Measurements from ENCODE around the gene SIRT4. TPM values are rescaled to one million over a fixed set of nuclear protein-coding genes. Genes with fewer than 3 reads are reported as not detected.

SIRT4 gene
- total and polyA plus RNA-seq, 2 of the 8 experiments (the other 6 are each of a cell fraction or from before 2014, with no cell fraction given): 3.8 to 4.1 TPM

GRCh38 chr12:120358412-120359100 lies 56.4 kb downstream of the SIRT4 start:
- ChIA-PET CTCF (ENCODE audit: partially characterized antibody) (interaction anchor here (0.7 to 12.5 kb wide), 14 partner anchors 8 to 132 kb away, joined by 3 to 310 read pairs (median 4); partner anchors contain the start of gene COX6A1), POLR2A (ENCODE audit: partially characterized antibody) (interaction anchor here (0.7 to 9.2 kb wide), 7 partner anchors 9 to 108 kb away, joined by 3 to 78 read pairs (median 5); partner anchors contain the start of gene MSI1)
- H3K4me2 ChIP-seq (ENCODE audit: insufficient read depth in 1 of 2, low read depth in 2 of 2, low read length in 2 of 2): peak overlapping the region in 1 of 2 experiments; percentile 21; a peak in 2 of 4 replicates
- no peaks in the 10 kb centered on the region for H3K9me3 ChIP-seq (ENCODE audit: insufficient read depth in 2 of 2, low read depth in 1 of 2, low read length in 1 of 2)
- peaks cover 18 to 34% (median 26%) of the 10 kb centered on the region in 4 experiments for H3K4me1 ChIP-seq (replicated peaks in 1 of 4; ENCODE audit: control insufficient read depth in 3 of 4, insufficient read depth in 4 of 4, low read length in 3 of 4)
- DNase-seq (ENCODE audit: low read depth in 1 of 2, low spot score in 2 of 2) (peak in 1 of 2 experiments; percentile 74), FAIRE-seq (no peak)
- peak overlapping the region; percentile 88 for H2BK5ac ChIP-seq (ENCODE audit: low read depth, low read length)
- TF ChIP-seq CTCF (IDR thresholded peaks at IDR 0.05; ENCODE audit: control extremely low read depth in 1 of 3, insufficient read depth in 1 of 3, low read depth in 1 of 3, low read length in 3 of 3): peak; percentile 58 to 65 (median 59)
- no peak for TF ChIP-seq POLR2A (IDR thresholded peaks at IDR 0.05; ENCODE audit: control extremely low read depth in 1 of 2, low read depth in 2 of 2, low read length in 2 of 2)
- TF ChIP-seq RAD21 (IDR thresholded peaks at IDR 0.05 in 1 of 2, conservative IDR thresholded peaks at IDR 0.05 in 1 of 2; ENCODE audit: low read depth in 2 of 2, low read length in 2 of 2): peak; percentile 67 to 85
- 0 out of 4 replicates have a peak, but pooled peaks of 1 of the 2 experiments have one; percentile 14 for TF ChIP-seq SIN3A (conservative IDR thresholded peaks at IDR 0.05 in 1 of 2, IDR thresholded peaks at IDR 0.05 in 1 of 2; ENCODE audit: low read depth in 1 of 2, low read length in 2 of 2)
- peak overlapping the region; percentile 50 for H3K27ac ChIP-seq (ENCODE audit: low read depth, low read length)
- H2AK5ac ChIP-seq (ENCODE audit: low read depth, low read length): peak overlapping the region; percentile 91
- peaks cover 20 to 54% (median 26%) of the 10 kb centered on the region in 4 experiments for H3K36me3 ChIP-seq (ENCODE audit: control insufficient read depth in 2 of 4, insufficient read depth in 4 of 4, low read length in 3 of 4)
- peaks cover 0 to 5% of the 10 kb centered on the region in 2 experiments; a peak in 2 of 4 replicates for H3K79me2 ChIP-seq (ENCODE audit: control insufficient read depth in 1 of 2, insufficient read depth in 2 of 2, low read length in 2 of 2)
- H3K9ac ChIP-seq (replicated peaks in 1 of 4; ENCODE audit: extremely low read depth in 1 of 4, low read depth in 3 of 4, low read length in 3 of 4): no peak overlapping the region
- H2BK20ac ChIP-seq (ENCODE audit: low read length): peak overlapping the region; percentile 95; the same call in 1 of the 2 replicates
- H4K91ac ChIP-seq (replicated peaks; ENCODE audit: insufficient read length, low read length): peak overlapping the region; percentile 80
- H3K79me1 ChIP-seq (ENCODE audit: low read depth, low read length): no peaks in the 10 kb centered on the region
- H3K14ac ChIP-seq (ENCODE audit: insufficient read length): no peak overlapping the region
- peak overlapping the region; percentile 55 for H2BK15ac ChIP-seq (ENCODE audit: low read length)
- H3K4me3 ChIP-seq (ENCODE audit: extremely low read depth in 1 of 4, insufficient read depth in 2 of 4, low read depth in 3 of 4, low read length in 4 of 4): no peak overlapping the region
- H3K23ac ChIP-seq (ENCODE audit: insufficient read length): no peak overlapping the region
- no peak overlapping the region for H2BK120ac ChIP-seq (replicated peaks; ENCODE audit: low read depth, low read length)
- H4K8ac ChIP-seq (ENCODE audit: extremely low read depth, insufficient read depth, low read length): no peak overlapping the region
- H4K5ac ChIP-seq (ENCODE audit: insufficient read length, low read depth, low read length): peak overlapping the region; percentile 35
- H3K56ac ChIP-seq (replicated peaks; ENCODE audit: insufficient read length, low read depth, low read length): no peak overlapping the region
- H3K23me2 ChIP-seq (ENCODE audit: low read depth, low read length): peaks cover 3% of the 10 kb centered on the region; the same call in 1 of the 2 replicates
- peak overlapping the region; percentile 94 for H2BK12ac ChIP-seq (ENCODE audit: low read depth, low read length)
- peak overlapping the region; percentile 64 for H3K18ac ChIP-seq (ENCODE audit: extremely low read depth, low read length)
- 75% methylated on average over 16 of the region's 19 CpGs; no CpG with 5 or more reads in 1 of the 2 experiments for WGBS, 2 experiments (ENCODE audit: extremely low coverage in 1 of 2, insufficient coverage in 1 of 2, insufficient read length in 1 of 2, insufficient replicate concordance in 2 of 2, low coverage in 1 of 2, low lambda C conversion rate in 2 of 2, missing lambda C conversion rate in 1 of 2)
- no peaks in the 10 kb centered on the region for H3K27me3 ChIP-seq (replicated peaks in 1 of 4; ENCODE audit: control insufficient read depth in 3 of 4, extremely low read depth in 1 of 4, insufficient read depth in 3 of 4, low read length in 3 of 4)
- peaks cover 4 to 11% of the 10 kb centered on the region in 2 experiments for H4K20me1 ChIP-seq (replicated peaks in 1 of 2; ENCODE audit: control insufficient read depth in 1 of 2, insufficient read depth in 2 of 2, low read length in 2 of 2)
- H3K4ac ChIP-seq (replicated peaks; ENCODE audit: insufficient read length, low read depth, low read length): no peak overlapping the region
- H2AFZ ChIP-seq (ENCODE audit: low read length): no peak overlapping the region

All from H1 (cell line).